GM12878 (cell line): ENCODE data around the gene CCNB1. TPM values are rescaled to one million over a fixed set of nuclear protein-coding genes. Genes with fewer than 3 reads are reported as not detected.

Source experiments
- ATAC-seq: fragments of 200-7000 bp; cut with Tn5 transposase; 3 replicates; pipeline ENCODE4 v1.9.1; 2020; ENCODE audit warnings: mild to moderate bottlenecking, moderate library complexity
- BruUV-seq: library from RNA; stranded (reverse); fragments of 400-500 nt; replicated peaks from 2 replicates; lab custom pipeline; 2021; lab: Mats Ljungman, UMichigan
- CTCF ChIA-PET: fragments of 300-600 bp; sonication (Branson Sonifier 250); formaldehyde crosslinking; extraction: SDS; loops from one replicate; lab custom pipeline; 2021; ENCODE audit warnings: inconsistent platforms; lab: Yijun Ruan, JAX
- POLR2A ChIA-PET: fragments of 350-600 bp; formaldehyde crosslinking; extraction: SDS; loops from one replicate; lab custom pipeline; 2021; ENCODE audit warnings: inconsistent platforms; lab: Charles Lee
- RAD21 ChIA-PET: fragments of 300-600 bp; sonication (Branson Sonifier 250); formaldehyde crosslinking; loops from one replicate; lab custom pipeline; 2023; ENCODE audit warnings: antibody characterized with exemption; ENCODE audit not compliant: unreplicated experiment; lab: Charles Lee
- SMC1A ChIA-PET: fragments of 300-600 bp; sonication (Branson Sonifier 250); formaldehyde crosslinking; loops from one replicate; lab custom pipeline; 2023; ENCODE audit not compliant: unreplicated experiment, uncharacterized antibody; lab: Charles Lee
- DNase-seq: peaks from one replicate; pipeline ENCODE4 v3.0.0-alpha.2; 2011; ENCODE audit warnings: low read depth, low spot score
- FAIRE-seq: peaks from 3 replicates; lab custom pipeline; 2011; peaks lifted over from hg19 to GRCh38; lab: Jason Lieb, UNC
- H2AFZ ChIP-seq: 2 replicates; pipeline ENCODE4 v1.6.0; 2011; ENCODE audit warnings: low read depth, low read length, control low read depth; ENCODE audit not compliant: control insufficient read depth
- H3K27ac ChIP-seq: 2 replicates; pipeline ENCODE4 v1.5.1; 2011; ENCODE audit warnings: control low read depth; ENCODE audit not compliant: control insufficient read depth, insufficient read depth
- H3K27me3 ChIP-seq, 2 experiments: replicated peaks in 1 of 2; 2 replicates each; pipeline versions ENCODE4 v1.6.0 to v1.6.1; 2011; ENCODE audit warnings: low read length in 1 of 2; ENCODE audit not compliant: control insufficient read depth in 2 of 2, insufficient read depth in 2 of 2
- H3K36me3 ChIP-seq, 2 experiments: 2 replicates each; pipeline ENCODE4 v1.5.1; 2011; ENCODE audit warnings: low read length in 1 of 2; ENCODE audit not compliant: control insufficient read depth in 2 of 2, insufficient read depth in 2 of 2
- H3K4me1 ChIP-seq: 2 replicates; pipeline ENCODE4 v1.6.1; 2011; ENCODE audit warnings: mild to moderate bottlenecking, low read length, moderate library complexity, mixed read lengths; ENCODE audit not compliant: control insufficient read depth, insufficient read depth
- H3K4me2 ChIP-seq: 2 replicates; pipeline ENCODE4 v1.6.0; 2011; ENCODE audit warnings: control low read depth; ENCODE audit not compliant: control insufficient read depth, insufficient read depth
- H3K4me3 ChIP-seq: fragments of 200-600 bp; sonication (generic); 2 replicates; pipeline ENCODE4 v1.5.1; 2016
- H3K79me2 ChIP-seq: 2 replicates; pipeline ENCODE4 v1.6.0; 2011; ENCODE audit warnings: low read length; ENCODE audit not compliant: control insufficient read depth, insufficient read depth
- H3K9ac ChIP-seq: 2 replicates; pipeline ENCODE4 v1.8.0; 2011; ENCODE audit warnings: low read length, control low read depth, mixed read lengths; ENCODE audit not compliant: control insufficient read depth, insufficient read depth
- H3K9me3 ChIP-seq: replicated peaks from 3 replicates; pipeline ENCODE4 v1.5.1; 2011; ENCODE audit warnings: mild to moderate bottlenecking, low read length; ENCODE audit not compliant: control insufficient read depth, insufficient read depth
- H4K20me1 ChIP-seq: 2 replicates; pipeline ENCODE4 v1.6.0; 2011; ENCODE audit not compliant: control insufficient read depth, insufficient read depth
- EZH2 ChIP-seq: IDR thresholded peaks from 2 replicates; pipeline ENCODE4 v1.6.1; 2012; ENCODE audit warnings: low read depth, mild to moderate bottlenecking, control low read depth, inconsistent platforms, low read length, borderline replicate concordance; ENCODE audit not compliant: control insufficient read depth
- HDGF ChIP-seq: fragments of 450-650 bp; IDR thresholded peaks from 2 replicates; pipeline ENCODE4 v1.6.1; 2016; ENCODE audit warnings: antibody characterized with exemption
- KLF5 ChIP-seq: fragments of 450-650 bp; IDR thresholded peaks from 2 replicates; pipeline ENCODE4 v1.6.1; 2014; ENCODE audit warnings: mild to moderate bottlenecking; ENCODE audit not compliant: partially characterized antibody
- LARP7 ChIP-seq: fragments of 450-650 bp; IDR thresholded peaks from 2 replicates; pipeline ENCODE4 v1.6.1; 2017; ENCODE audit warnings: mild to moderate bottlenecking
- MXI1 ChIP-seq: fragments of 150-350 bp; IDR thresholded peaks from 2 replicates; pipeline ENCODE4 v1.6.1; 2011; ENCODE audit warnings: low read depth, mild to moderate bottlenecking, inconsistent platforms, low read length, improper control_type of control experiment
- NFXL1 ChIP-seq: fragments of 450-650 bp; IDR thresholded peaks from 2 replicates; pipeline ENCODE4 v1.6.1; 2017; ENCODE audit warnings: antibody characterized with exemption, mild to moderate bottlenecking, borderline replicate concordance
- RELA ChIP-seq: fragments of 450-650 bp; IDR thresholded peaks from 2 replicates; pipeline ENCODE4 v1.8.0; 2014; ENCODE audit warnings: borderline replicate concordance; ENCODE audit not compliant: partially characterized antibody
- STAT1 ChIP-seq: fragments of 450-650 bp; conservative IDR thresholded peaks from 2 replicates; pipeline ENCODE4 v1.6.1; 2014; ENCODE audit warnings: antibody characterized with exemption, mild to moderate bottlenecking
- USF2 ChIP-seq: IDR thresholded peaks from 2 replicates; pipeline ENCODE4 v1.6.1; 2011; ENCODE audit warnings: low read depth, low read length, improper control_type of control experiment, borderline replicate concordance
- YBX1 ChIP-seq: fragments of 450-650 bp; IDR thresholded peaks from 2 replicates; pipeline ENCODE4 v1.6.1; 2016; ENCODE audit warnings: antibody characterized with exemption
- ZZZ3 ChIP-seq: IDR thresholded peaks from 2 replicates; pipeline ENCODE4 v1.6.1; 2011; ENCODE audit warnings: low read depth; ENCODE audit not compliant: control insufficient read depth, insufficient read length
- WGBS: methylation state at CpG from one replicate; pipeline ENCODE4 v1.1.6; 2016; ENCODE audit warnings: low lambda C conversion rate; ENCODE audit not compliant: insufficient replicate concordance, insufficient coverage; ENCODE audit errors: missing lambda C conversion rate; 5-methylcytosine and 5-hydroxymethylcytosine counted together
- in situ Hi-C: fragments of 300-500 bp; cut with MboI; formaldehyde crosslinking; loops from 9 replicates; pipeline ENCODE4 v1.14.3; 2018; ENCODE audit warnings: mixed read lengths
- intact Hi-C: fragments of 100-400 bp; cut with micrococcal nuclease; formaldehyde crosslinking; loops from one replicate; pipeline ENCODE4 v1.14.2; 2022; ENCODE audit not compliant: unreplicated experiment
- polyA plus RNA-seq, 11 experiments: library from polyadenylated mRNA; depleted of rRNA in 4 of 11; unstranded in 6 of 11; stranded (reverse) in 5 of 11; fragments of >200 nt; fragmentation: Nextera tagmentation in 4 of 11; fragmentation: Illumina TruSeq in 1 of 11; extraction: Ambion mirVana in 4 of 11; extraction: Trizol in 1 of 11; gene quantifications; 1 replicate in 1 of 11; 2 replicates in 10 of 11; pipeline versions ENCODE4 v1.2.1 to v1.2.3, GENCODE V29; 2011 to 2016; ENCODE audit warnings: inconsistent platforms in 2 of 11, missing spikeins in 2 of 11, low read depth in 1 of 11
- total RNA-seq, 4 experiments: library from RNA; depleted of rRNA in 3 of 4; stranded (reverse); fragments of >200 nt in 3 of 4; fragmentation: Illumina TruSeq in 1 of 4; extraction: Trizol in 1 of 4; gene quantifications; 2 replicates each; pipeline versions ENCODE4 v1.2.1 to v1.2.3, GENCODE V29; 2013 to 2021

CCNB1 gene
- total and polyA plus RNA-seq, 10 of the 15 experiments (the other 5 are each of a cell fraction or from before 2014, with no cell fraction given), result 148 to 403 (median 210) TPM

- POLR2A ChIA-PET, result no interaction called here
These were observed 20.4 kb downstream of the CCNB1 start for GRCh38 chr5:69187342-69187741.

More at GRCh38 chr5:69187342-69187741, 20.4 kb downstream of the CCNB1 start:
- ChIA-PET CTCF (no interaction called here), SMC1A (no interaction called here), RAD21 (no interaction called here)
- in situ Hi-C loops, result no loop called here
- DNase-seq (no peak), ATAC-seq (no peak), FAIRE-seq (no peak)
- H3K36me3 ChIP-seq, result no peaks in the 10 kb centered on the region
- H2AFZ ChIP-seq, result no peak overlapping the region
- H3K27ac ChIP-seq, result no peak overlapping the region
- H3K9me3 ChIP-seq, result no peaks in the 10 kb centered on the region
- intact Hi-C loops, result loop anchor here (5.0 kb wide), 1 partner anchor 95 kb away; the partner anchor contains the start of gene SLC30A5
- H3K4me1 ChIP-seq, result peaks cover 5% of the 10 kb centered on the region; the same call in 1 of the 2 replicates
- H3K27me3 ChIP-seq, result no peaks in the 10 kb centered on the region
- no peak overlapping the region for H3K9ac ChIP-seq
- no peak overlapping the region for H3K4me3 ChIP-seq
- no peak overlapping the region for H3K4me2 ChIP-seq
- BruUV-seq, result no TSS peak
- TF ChIP-seq MXI1 (no peak), RELA (no peak), YBX1 (no peak), ZZZ3 (no peak), EZH2 (no peak), NFXL1 (no peak), USF2 (no peak), STAT1 (no peak), HDGF (no peak), LARP7 (no peak), KLF5 (no peak)
- 47% methylated on average over 2 of the region's 2 CpGs for WGBS
- H3K79me2 ChIP-seq, result peaks cover 5% of the 10 kb centered on the region
- H4K20me1 ChIP-seq, result no peaks in the 10 kb centered on the region
